Natural killer cell (primary cell): ENCODE measurements around the gene MTG2. TPM values are rescaled to one million over a fixed set of nuclear protein-coding genes. Genes with fewer than 3 reads are reported as not detected.

Experiments used
- ATAC-seq, 3 donors: fragments of 150-1000 bp in 2 of 3; fragments of 200-7000 bp in 1 of 3; cut with Tn5 transposase; 1 replicate in 1 of 3; 2 replicates in 2 of 3; pipeline ENCODE4 v1.10.0; 2021; ENCODE audit warnings: mild to moderate bottlenecking in 2 of 3, moderate library complexity in 2 of 3
- DNase-seq, 2 donors: peaks; one replicate each; pipeline versions ENCODE4 v3.0.0 to v3.0.0-alpha.2; 2013 to 2021; ENCODE audit warnings: mixed read lengths in 1 of 2
- H3K27ac ChIP-seq: one replicate; pipeline ENCODE4 v1.5.1; 2013; ENCODE audit warnings: mild to moderate bottlenecking, low read length
- H3K27me3 ChIP-seq: one replicate; pipeline ENCODE4 v1.6.1; 2013; ENCODE audit warnings: low read length; ENCODE audit not compliant: control insufficient read depth, insufficient read depth
- H3K36me3 ChIP-seq: one replicate; pipeline ENCODE4 v1.6.1; 2013; ENCODE audit warnings: low read length; ENCODE audit not compliant: control insufficient read depth, insufficient read depth
- H3K4me1 ChIP-seq: one replicate; pipeline ENCODE4 v1.6.1; 2013; ENCODE audit warnings: low read length; ENCODE audit not compliant: control insufficient read depth, insufficient read depth
- H3K4me3 ChIP-seq: one replicate; pipeline ENCODE4 v1.5.1; 2013; ENCODE audit warnings: low read length
- H3K9me3 ChIP-seq: one replicate; pipeline ENCODE4 v1.6.1; 2013; ENCODE audit warnings: low read length; ENCODE audit not compliant: control insufficient read depth, insufficient read depth
- H3K27ac Mint-ChIP-seq, 2 donors: one replicate each; pipeline ENCODE4 v1.8.0; 2022; ENCODE audit warnings: mild to moderate bottlenecking in 2 of 2, mixed read lengths in 2 of 2, moderate library complexity in 1 of 2
- H3K27me3 Mint-ChIP-seq, 2 donors: one replicate each; pipeline ENCODE4 v1.8.0; 2022; ENCODE audit warnings: low read depth in 2 of 2, mixed read lengths in 2 of 2
- H3K36me3 Mint-ChIP-seq: one replicate; pipeline ENCODE4 v1.8.0; 2022; ENCODE audit warnings: mixed read lengths
- H3K4me1 Mint-ChIP-seq, 2 donors: one replicate each; pipeline ENCODE4 v1.8.0; 2022; ENCODE audit warnings: mixed read lengths in 2 of 2
- H3K4me3 Mint-ChIP-seq: one replicate; pipeline ENCODE4 v1.8.0; 2022; ENCODE audit warnings: mild to moderate bottlenecking, moderate library complexity, mixed read lengths
- H3K9me3 Mint-ChIP-seq, 2 donors: one replicate each; pipeline ENCODE4 v1.8.0; 2022; ENCODE audit warnings: mixed read lengths in 2 of 2
- WGBS: methylation state at CpG from one replicate; pipeline ENCODE4 v1.1.7; 2013; ENCODE audit warnings: missing lambda C conversion rate; ENCODE audit not compliant: insufficient coverage; 5-methylcytosine and 5-hydroxymethylcytosine counted together
- intact Hi-C: fragments of 100-400 bp; cut with micrococcal nuclease; formaldehyde crosslinking; loops from one replicate; pipeline ENCODE4 v1.14.2; 2022
- total RNA-seq, 4 donors: library from RNA; stranded (reverse); fragments of 120-200 nt in 1 of 4; gene quantifications; one replicate each; pipeline versions ENCODE4 v1.2.3 to v1.2.4, GENCODE V29; 2013 to 2022
- TF ChIP-seq, protein P1 (sequence below): fragments of 200-600 bp; IDR thresholded peaks from one replicate; pipeline ENCODE4 v1.8.0; 2022; ENCODE audit warnings: antibody characterized with exemption

Gene MTG2
- total RNA-seq, 3 donors from 2014 or later (not counting 1 experiment from before 2014, with no cell fraction given) = 16.8 to 25.8 (median 25.3) TPM

DNA sequence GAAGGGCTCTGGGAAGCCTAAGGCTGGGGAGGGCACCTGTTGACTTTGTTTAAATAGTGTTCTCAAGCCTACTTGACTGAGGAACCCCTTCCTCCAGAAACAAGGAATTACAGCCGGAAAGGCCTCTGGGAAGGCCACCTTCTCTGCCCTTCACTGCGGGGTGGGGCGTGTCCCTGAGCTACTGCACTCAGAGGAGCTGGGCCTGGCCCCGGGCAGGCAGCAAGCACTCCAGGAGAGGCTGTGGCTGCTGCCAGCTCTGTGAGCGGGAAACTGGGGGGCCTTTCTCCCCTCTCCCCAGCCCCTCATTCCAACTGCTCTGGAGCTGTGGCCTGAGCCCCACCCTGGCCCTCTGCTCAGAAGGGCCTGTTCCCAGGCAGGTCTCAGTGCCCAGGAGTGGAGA lies 51.5 kb downstream of the MTG2 start:
- H3K9me3 ChIP-seq = no peaks in the 10 kb centered on the region
- H3K9me3 Mint-ChIP-seq = no peaks in the 10 kb centered on the region
- no peaks in the 10 kb centered on the region for H3K36me3 ChIP-seq
- no peaks in the 10 kb centered on the region for H3K36me3 Mint-ChIP-seq
- H3K27ac ChIP-seq = no peak overlapping the region
- DNase-seq = no peak
- H3K27me3 Mint-ChIP-seq = peaks cover 0 to 4% of the 10 kb centered on the region in 2 donors
- peaks cover 14% of the 10 kb centered on the region for H3K4me1 ChIP-seq
- no peak overlapping the region for H3K4me3 ChIP-seq
- H3K27me3 ChIP-seq = no peaks in the 10 kb centered on the region
- no peak overlapping the region for H3K27ac Mint-ChIP-seq
- intact Hi-C loops = no loop called here
- TF ChIP-seq, protein P1, sequence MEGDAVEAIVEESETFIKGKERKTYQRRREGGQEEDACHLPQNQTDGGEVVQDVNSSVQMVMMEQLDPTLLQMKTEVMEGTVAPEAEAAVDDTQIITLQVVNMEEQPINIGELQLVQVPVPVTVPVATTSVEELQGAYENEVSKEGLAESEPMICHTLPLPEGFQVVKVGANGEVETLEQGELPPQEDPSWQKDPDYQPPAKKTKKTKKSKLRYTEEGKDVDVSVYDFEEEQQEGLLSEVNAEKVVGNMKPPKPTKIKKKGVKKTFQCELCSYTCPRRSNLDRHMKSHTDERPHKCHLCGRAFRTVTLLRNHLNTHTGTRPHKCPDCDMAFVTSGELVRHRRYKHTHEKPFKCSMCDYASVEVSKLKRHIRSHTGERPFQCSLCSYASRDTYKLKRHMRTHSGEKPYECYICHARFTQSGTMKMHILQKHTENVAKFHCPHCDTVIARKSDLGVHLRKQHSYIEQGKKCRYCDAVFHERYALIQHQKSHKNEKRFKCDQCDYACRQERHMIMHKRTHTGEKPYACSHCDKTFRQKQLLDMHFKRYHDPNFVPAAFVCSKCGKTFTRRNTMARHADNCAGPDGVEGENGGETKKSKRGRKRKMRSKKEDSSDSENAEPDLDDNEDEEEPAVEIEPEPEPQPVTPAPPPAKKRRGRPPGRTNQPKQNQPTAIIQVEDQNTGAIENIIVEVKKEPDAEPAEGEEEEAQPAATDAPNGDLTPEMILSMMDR = no peak
- WGBS = 87% methylated on average over 5 of the region's 5 CpGs
- no peak for ATAC-seq
- H3K4me1 Mint-ChIP-seq = peaks cover 10 to 12% of the 10 kb centered on the region in 2 donors
- H3K4me3 Mint-ChIP-seq = no peak overlapping the region

DNA sequence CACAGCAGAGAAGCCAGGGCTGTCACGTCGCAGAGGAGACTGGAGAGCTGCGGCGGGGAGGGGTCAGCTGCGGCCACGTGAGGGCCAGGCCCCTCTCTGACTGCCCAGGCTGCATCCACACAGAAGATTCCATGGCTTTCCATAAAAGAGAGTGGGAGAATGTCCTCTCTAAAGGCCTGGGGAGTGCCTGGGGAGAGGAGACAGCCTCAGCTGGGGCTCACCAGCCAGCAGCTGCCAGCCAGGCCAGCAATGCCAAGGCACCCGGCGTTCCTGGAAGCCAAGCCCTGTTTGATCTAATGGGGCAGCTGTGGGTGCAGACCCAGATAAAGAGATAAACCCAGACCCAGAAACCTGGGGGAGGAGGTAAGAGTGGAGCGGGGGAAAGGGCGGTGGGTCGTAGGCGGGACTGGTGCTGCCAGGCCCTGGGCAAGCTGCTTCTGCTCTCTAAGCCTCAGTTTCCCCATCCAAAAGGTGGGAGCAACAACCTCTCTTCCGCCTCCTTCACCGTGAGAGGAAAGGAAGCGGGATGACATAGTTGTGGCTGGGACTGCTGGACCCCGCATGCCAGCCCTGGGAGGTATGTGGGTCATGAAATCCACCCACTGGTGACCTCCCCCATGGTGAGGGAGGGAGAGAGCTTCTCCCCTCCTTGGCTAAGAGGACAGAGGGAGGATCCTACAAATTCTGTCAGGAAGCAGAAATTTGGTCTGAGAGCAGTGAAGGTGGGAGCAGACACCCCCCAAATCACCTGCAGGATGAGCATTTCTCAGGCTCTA lies 52.4 kb downstream of the MTG2 start:
- H3K4me3 ChIP-seq = no peak overlapping the region
- Mint-ChIP-seq H3K27ac (no peak overlapping the region), H3K4me1 (peaks cover 19 to 20% of the 10 kb centered on the region in 2 donors), H3K27me3 (peaks cover 0 to 4% of the 10 kb centered on the region in 2 donors), H3K9me3 (no peaks in the 10 kb centered on the region), H3K4me3 (no peak overlapping the region), H3K36me3 (no peaks in the 10 kb centered on the region)
- H3K27me3 ChIP-seq = no peaks in the 10 kb centered on the region
- DNase-seq (no peak), ATAC-seq (no peak)
- no peaks in the 10 kb centered on the region for H3K9me3 ChIP-seq
- TF ChIP-seq, protein P1 = no peak
- no peaks in the 10 kb centered on the region for H3K36me3 ChIP-seq
- intact Hi-C loops = loop anchor here (5.0 kb wide), 1 partner anchor 67 kb away; the partner anchor contains the start of gene ADRM1
- H3K27ac ChIP-seq = no peak overlapping the region
- WGBS = 76% methylated on average over 16 of the region's 16 CpGs
- peaks cover 23% of the 10 kb centered on the region for H3K4me1 ChIP-seq

DNA sequence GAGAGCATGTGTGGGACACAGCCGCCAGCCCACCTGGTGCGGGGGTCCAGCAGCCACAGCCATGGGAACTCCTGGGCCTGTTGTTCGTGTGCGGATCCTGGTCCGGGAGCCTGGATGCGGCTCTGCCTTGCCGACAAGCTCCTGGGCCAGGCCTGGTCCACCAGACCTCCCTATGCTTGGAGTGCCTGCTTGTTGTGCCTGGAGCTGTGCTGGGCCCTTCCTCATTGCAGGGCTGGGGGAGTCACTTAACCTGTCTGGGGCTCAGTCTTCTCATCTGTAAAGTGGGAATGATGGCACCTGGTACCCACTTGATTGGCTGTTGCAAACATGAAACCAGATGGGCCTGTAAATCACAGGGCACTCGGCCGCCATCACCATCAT lies 52.9 kb downstream of the MTG2 start:
- Mint-ChIP-seq H3K27me3 (peaks cover 0 to 4% of the 10 kb centered on the region in 2 donors), H3K27ac (no peak overlapping the region), H3K36me3 (no peaks in the 10 kb centered on the region), H3K4me3 (no peak overlapping the region), H3K4me1 (peaks cover 25 to 26% of the 10 kb centered on the region in 2 donors), H3K9me3 (no peaks in the 10 kb centered on the region)
- DNase-seq (no peak), ATAC-seq (no peak)
- no peak overlapping the region for H3K27ac ChIP-seq
- H3K4me1 ChIP-seq = peaks cover 24% of the 10 kb centered on the region
- intact Hi-C loops = loop anchor here (5.0 kb wide), 1 partner anchor 67 kb away; the partner anchor contains the start of gene ADRM1
- TF ChIP-seq, protein P1 = no peak
- no peaks in the 10 kb centered on the region for H3K36me3 ChIP-seq
- WGBS = 95% methylated on average over 9 of the region's 9 CpGs
- no peaks in the 10 kb centered on the region for H3K27me3 ChIP-seq
- H3K4me3 ChIP-seq = no peak overlapping the region
- H3K9me3 ChIP-seq = no peaks in the 10 kb centered on the region
